ENCODE data around the gene GIMAP8. TPM values are rescaled to one million over a fixed set of nuclear protein-coding genes. Genes with fewer than 3 reads are reported as not detected.

The GIMAP8 gene
- total RNA-seq, 6 experiments from 2014 or later = not detected

DNA sequence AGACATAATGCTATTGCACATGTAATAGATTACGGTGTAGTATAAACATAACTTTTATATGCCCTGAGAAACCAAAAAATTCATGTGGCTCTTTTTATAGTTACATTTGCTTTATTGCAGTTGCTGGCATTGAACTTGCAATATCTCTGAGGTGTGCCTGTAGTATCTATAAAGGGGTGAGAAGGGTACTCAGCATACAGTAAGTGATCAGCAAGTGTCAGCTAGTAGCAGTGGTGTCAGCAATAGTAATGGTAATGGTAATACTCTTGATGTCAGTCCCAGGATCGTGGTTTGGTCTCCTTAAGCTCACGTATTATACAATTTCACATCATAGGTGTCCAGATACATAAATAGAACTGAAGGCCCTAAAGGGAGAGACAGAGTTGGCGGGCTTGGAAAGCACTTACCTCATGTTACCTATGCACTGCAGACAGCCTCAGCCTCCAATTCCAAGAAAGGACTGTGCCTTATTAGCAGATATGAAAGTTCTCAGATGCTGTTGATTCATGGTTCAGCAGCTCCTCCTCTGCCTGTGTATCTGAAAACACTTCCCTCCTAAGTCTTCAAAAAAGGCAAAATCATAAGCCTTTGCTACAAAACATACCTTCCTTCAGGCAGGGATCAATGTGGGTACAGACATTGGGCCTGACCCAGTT is 57.6 kb downstream of the GIMAP8 start:
- no peak overlapping the region for H3K4me3 Mint-ChIP-seq

DNA sequence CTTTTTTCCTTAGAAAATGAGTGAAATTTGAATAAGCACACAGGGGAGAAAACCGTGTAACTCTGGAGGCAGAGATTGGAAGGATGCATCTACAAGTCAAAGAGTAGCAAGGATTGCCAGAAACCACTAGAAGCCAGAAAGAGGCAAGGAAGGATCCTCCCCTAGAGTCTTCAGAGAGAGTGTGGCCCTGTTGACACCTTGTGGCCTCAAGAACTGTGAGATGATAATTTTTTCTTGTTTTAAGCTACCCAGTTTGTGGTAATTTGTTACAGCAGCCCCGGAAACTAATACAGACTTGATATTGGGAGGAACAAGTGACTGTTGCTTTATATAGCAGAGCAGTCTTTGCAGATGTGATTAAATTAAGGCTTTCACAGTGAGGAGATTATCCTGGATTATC is 60.6 kb downstream of the GIMAP8 start:
- Mint-ChIP-seq H3K27ac (no peak overlapping the region), H3K36me3 (ENCODE audit: low read depth) (no peaks in the 10 kb centered on the region), H3K4me3 (no peak overlapping the region), H3K27me3 (ENCODE audit: insufficient read depth) (no peaks in the 10 kb centered on the region), H3K9me3 (peaks cover 20% of the 10 kb centered on the region), H3K4me1 (ENCODE audit: low read depth) (no peaks in the 10 kb centered on the region)
- TF ChIP-seq CTCF (IDR thresholded peaks at IDR 0.05) = no peak
- DNase-seq = no peak

More for the DNA sequence above, 57.6 kb downstream of the GIMAP8 start:
- Mint-ChIP-seq H3K27me3 (ENCODE audit: insufficient read depth) (no peaks in the 10 kb centered on the region; the same call in 1 of the 2 replicates), H3K9me3 (peaks cover 24% of the 10 kb centered on the region), H3K27ac (no peak overlapping the region), H3K4me1 (ENCODE audit: low read depth) (no peaks in the 10 kb centered on the region), H3K36me3 (ENCODE audit: low read depth) (no peaks in the 10 kb centered on the region)
- no peak for TF ChIP-seq CTCF (IDR thresholded peaks at IDR 0.05)
- no peak for DNase-seq

DNA sequence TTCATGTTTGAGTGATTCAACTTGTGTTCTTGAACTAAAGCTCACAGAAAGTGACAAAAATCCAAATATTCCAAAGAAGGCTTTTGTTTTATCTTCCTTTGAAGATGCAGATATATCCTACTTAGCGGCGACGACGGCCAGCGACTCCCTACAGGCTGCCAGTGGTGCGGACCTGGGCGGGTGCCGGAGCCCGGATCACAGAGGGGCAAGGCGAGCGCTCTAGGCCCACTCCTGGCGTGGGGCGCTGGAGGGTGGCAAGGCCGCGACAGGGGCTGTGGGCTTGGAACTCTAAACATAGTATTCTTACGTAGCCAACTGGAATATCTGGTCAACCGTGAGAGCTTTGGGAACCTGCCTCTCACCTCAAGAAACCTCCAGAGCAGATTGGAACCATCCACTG is 63.3 kb downstream of the GIMAP8 start:
- Mint-ChIP-seq H3K4me3 (no peak overlapping the region), H3K4me1 (ENCODE audit: low read depth) (no peaks in the 10 kb centered on the region), H3K36me3 (ENCODE audit: low read depth) (no peaks in the 10 kb centered on the region), H3K27ac (no peak overlapping the region), H3K27me3 (ENCODE audit: insufficient read depth) (no peaks in the 10 kb centered on the region), H3K9me3 (peaks cover 11% of the 10 kb centered on the region)
- no peak for DNase-seq
- no peak for TF ChIP-seq CTCF (IDR thresholded peaks at IDR 0.05)

GRCh38 chr7:150514748-150515222 is 64.4 kb downstream of the GIMAP8 start, which contains the start of gene GIMAP7:
Gene GIMAP7 (plus strand): TSS chr7:150514872. CDS start chr7:150519975, 5,103 bp downstream.
- Mint-ChIP-seq H3K27ac (no peak within 1 kb of the TSS), H3K9me3 (peaks cover 11% of the 10 kb centered on the region), H3K27me3 (ENCODE audit: insufficient read depth) (no peaks in the 10 kb centered on the region), H3K4me3 (no peak within 1 kb of the TSS), H3K36me3 (ENCODE audit: low read depth) (no peaks in the 10 kb centered on the region), H3K4me1 (ENCODE audit: low read depth) (no peaks in the 10 kb centered on the region)
- no peak for DNase-seq
- TF ChIP-seq CTCF (IDR thresholded peaks at IDR 0.05) = no peak

GRCh38 chr7:150515248-150516147 is 65.1 kb downstream of the GIMAP8 start:
- no peak overlapping the region for H3K27ac Mint-ChIP-seq
- DNase-seq = no peak
- no peak overlapping the region for H3K4me3 Mint-ChIP-seq
- H3K4me1 Mint-ChIP-seq (ENCODE audit: low read depth) = no peaks in the 10 kb centered on the region
- peaks cover 11% of the 10 kb centered on the region for H3K9me3 Mint-ChIP-seq
- no peak for TF ChIP-seq CTCF (IDR thresholded peaks at IDR 0.05)
- no peaks in the 10 kb centered on the region for H3K27me3 Mint-ChIP-seq (ENCODE audit: insufficient read depth)
- H3K36me3 Mint-ChIP-seq (ENCODE audit: low read depth) = no peaks in the 10 kb centered on the region
